ENCODE results near the gene LDLRAP1.
A peak's percentile ranks its signal among the peaks of the same experiment; 100 is the strongest.

LDLRAP1 gene

GRCh38 chr1:25538191-25538767 is 5.1 kb upstream of the LDLRAP1 start:
- H3K27ac ChIP-seq, result no peak overlapping the region
- TF ChIP-seq ZFX (IDR thresholded peaks at IDR 0.05; ENCODE audit: borderline replicate concordance), result no peak

DNA sequence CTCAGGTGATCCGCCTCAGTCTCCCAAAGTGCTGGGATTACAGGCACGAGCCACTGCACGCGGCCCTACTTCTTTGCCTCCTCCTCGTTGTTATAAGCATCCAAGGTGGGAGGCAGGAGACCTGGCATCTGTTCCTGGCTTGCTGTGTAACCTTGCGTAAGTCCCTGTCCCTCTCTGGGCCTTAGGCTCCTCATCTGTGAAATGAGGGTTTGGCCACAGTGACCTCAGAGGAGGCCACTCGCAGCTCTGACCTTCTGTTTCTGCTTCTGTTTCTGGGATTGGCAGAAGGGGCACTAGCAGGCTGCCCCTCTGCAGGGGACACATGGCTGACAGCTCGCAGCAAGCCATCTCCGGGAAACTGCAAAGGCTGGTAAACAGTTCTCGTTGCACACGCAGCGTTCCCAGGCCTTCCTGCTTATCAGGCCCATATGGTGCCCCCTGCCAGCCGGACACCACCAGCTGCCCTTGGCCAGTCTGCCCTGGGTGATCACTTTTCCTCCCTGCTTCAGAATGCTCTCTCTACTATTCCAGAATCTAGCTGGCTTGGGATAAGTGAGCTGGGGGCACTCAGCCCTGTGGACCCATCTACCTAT is 2.6 kb upstream of the LDLRAP1 start:
- H3K27ac ChIP-seq, result no peak overlapping the region
- TF ChIP-seq CTCF (IDR thresholded peaks at IDR 0.05) (no peak), ZFX (IDR thresholded peaks at IDR 0.05; ENCODE audit: borderline replicate concordance) (no peak)

GRCh38 chr1:25541425-25541824 is 2.0 kb upstream of the LDLRAP1 start:
- no peak overlapping the region for H3K27ac ChIP-seq
- TF ChIP-seq ZFX (IDR thresholded peaks at IDR 0.05; ENCODE audit: borderline replicate concordance) (no peak), CTCF (IDR thresholded peaks at IDR 0.05) (no peak)

GRCh38 chr1:25541889-25542658 is 1.3 kb upstream of the LDLRAP1 start:
- no peak overlapping the region for H3K27ac ChIP-seq
- TF ChIP-seq CTCF (IDR thresholded peaks at IDR 0.05) (no peak), ZFX (IDR thresholded peaks at IDR 0.05; ENCODE audit: borderline replicate concordance) (no peak)

DNA sequence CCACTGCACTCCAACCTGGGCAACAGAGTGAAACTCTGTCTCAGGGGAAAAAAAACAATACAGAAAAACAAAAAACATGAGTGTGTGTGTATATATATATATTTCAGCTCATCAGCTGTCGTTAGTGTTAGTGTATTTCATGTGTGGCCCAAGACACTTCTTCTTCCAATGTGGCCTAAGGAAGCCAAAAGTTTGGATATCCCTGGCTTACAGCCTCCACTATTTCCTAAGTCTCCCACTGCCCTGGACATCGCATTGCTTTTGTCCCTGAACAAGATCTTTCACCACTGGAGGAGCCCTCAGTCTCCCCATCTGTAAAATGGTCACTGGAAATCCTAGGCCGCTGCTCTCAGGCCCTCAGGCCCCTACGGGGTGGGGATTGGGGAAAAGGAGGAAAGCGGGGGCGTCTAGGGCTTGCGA is 391 bp upstream of the LDLRAP1 start:
- H3K27ac ChIP-seq, result no peak overlapping the region; the same call in 1 of the 2 replicates
- TF ChIP-seq ZFX (IDR thresholded peaks at IDR 0.05; ENCODE audit: borderline replicate concordance) (no peak), CTCF (IDR thresholded peaks at IDR 0.05) (no peak; the same call in 1 of the 2 replicates)

DNA sequence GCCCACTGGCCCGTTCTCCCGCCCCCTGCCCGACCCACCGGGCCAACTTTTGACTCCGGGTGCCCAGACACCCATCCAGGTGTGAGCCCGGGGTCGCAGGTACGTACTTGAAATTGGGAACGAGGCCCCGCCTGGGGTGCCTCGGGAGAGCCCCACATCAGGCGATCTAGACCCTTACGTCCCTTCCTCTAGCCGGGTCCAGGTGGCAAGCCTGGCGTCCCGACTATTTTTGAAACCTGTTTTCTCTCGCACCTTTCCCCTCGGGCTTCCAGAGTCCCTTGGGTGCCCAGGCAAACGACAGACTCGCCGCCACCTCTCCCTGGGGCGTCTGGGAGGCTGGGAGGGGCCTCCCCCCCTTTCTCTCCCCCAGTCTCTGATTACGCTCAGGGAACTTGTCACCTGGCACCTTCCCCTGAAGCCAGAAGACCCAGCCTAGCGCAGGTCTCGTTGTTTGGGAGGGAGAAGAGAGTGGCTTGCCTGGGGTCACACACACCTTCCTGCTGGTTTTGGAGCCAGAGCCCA is 898 bp downstream of the LDLRAP1 start:
- TF ChIP-seq ZFX (IDR thresholded peaks at IDR 0.05; ENCODE audit: borderline replicate concordance), result no peak
- no peak for TF ChIP-seq CTCF (IDR thresholded peaks at IDR 0.05)
- peak overlapping the region; percentile 61 for H3K27ac ChIP-seq

DNA sequence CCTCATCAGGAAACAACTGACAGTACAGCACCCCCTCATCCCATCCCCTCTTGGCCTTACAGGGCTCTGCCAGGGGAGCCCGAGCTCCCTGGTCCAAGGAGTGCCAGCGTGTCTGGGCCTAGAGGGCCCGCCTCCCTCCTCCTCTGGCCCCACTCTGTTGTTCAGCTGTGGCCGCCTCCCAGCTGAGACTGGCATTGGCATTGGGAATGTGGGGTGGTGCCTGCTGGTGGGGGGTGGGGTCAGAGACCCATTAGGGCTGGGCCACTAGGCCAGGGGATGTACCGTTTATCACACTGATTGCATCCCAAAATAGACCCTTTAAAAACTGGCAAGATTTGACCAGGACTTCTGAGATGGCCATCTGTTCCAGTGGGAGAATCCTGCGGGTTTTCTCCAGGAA is 1.4 kb downstream of the LDLRAP1 start:
- TF ChIP-seq CTCF (IDR thresholded peaks at IDR 0.05) (no peak), ZFX (IDR thresholded peaks at IDR 0.05; ENCODE audit: borderline replicate concordance) (no peak)
- H3K27ac ChIP-seq, result no peak overlapping the region
